OCI-LY1 (cell line): ENCODE measurements around the gene HDLBP.

Source experiments
- H2AFZ ChIP-seq: fragments of 200-600 bp; sonication (generic), shearing (Covaris generic); 2 replicates; pipeline ENCODE4 v1.6.0; 2014; ENCODE audit warnings: antibody characterized with exemption, mild to moderate bottlenecking, low read length
- H3F3A ChIP-seq: fragments of 200-600 bp; sonication (generic), shearing (Covaris generic); 2 replicates; pipeline ENCODE4 v1.6.0; 2014; ENCODE audit warnings: mild to moderate bottlenecking, antibody characterized with exemption, low read length, moderate library complexity; ENCODE audit not compliant: insufficient read depth
- H3K27ac ChIP-seq: fragments of 200-600 bp; sonication (generic); 2 replicates; pipeline ENCODE4 v1.5.1; 2014; ENCODE audit warnings: low read length, mixed run types, mild to moderate bottlenecking, low read depth; ENCODE audit not compliant: poor library complexity, severe bottlenecking
- H3K27me3 ChIP-seq: fragments of 200-600 bp; sonication (generic); 2 replicates; pipeline ENCODE4 v1.6.0; 2014; ENCODE audit warnings: antibody characterized with exemption, mild to moderate bottlenecking, low read length, moderate library complexity; ENCODE audit not compliant: insufficient read depth
- H3K36me3 ChIP-seq: fragments of 200-600 bp; sonication (generic); 2 replicates; pipeline ENCODE4 v1.6.1; 2014; ENCODE audit warnings: mild to moderate bottlenecking, antibody characterized with exemption, low read length, moderate library complexity, mixed read lengths; ENCODE audit not compliant: insufficient read depth
- H3K4me1 ChIP-seq: fragments of 200-600 bp; sonication (generic); 2 replicates; pipeline ENCODE4 v1.5.1; 2014; ENCODE audit warnings: mild to moderate bottlenecking, low read length, moderate library complexity; ENCODE audit not compliant: insufficient read depth, severe bottlenecking
- H3K4me2 ChIP-seq: fragments of 200-600 bp; sonication (generic), shearing (Covaris generic); 2 replicates; pipeline ENCODE4 v1.6.1; 2014; ENCODE audit warnings: low read length
- H3K4me3 ChIP-seq: fragments of 200-600 bp; sonication (generic); 2 replicates; pipeline ENCODE4 v1.5.1; 2014; ENCODE audit warnings: low read length, low read depth, mild to moderate bottlenecking, mixed read lengths; ENCODE audit not compliant: poor library complexity, severe bottlenecking
- H3K79me2 ChIP-seq: fragments of 200-600 bp; shearing (Covaris generic); 2 replicates; pipeline ENCODE4 v1.6.1; 2016; ENCODE audit warnings: mixed run types, low read length, mixed read lengths; ENCODE audit not compliant: insufficient read depth
- H3K9ac ChIP-seq: fragments of 200-600 bp; sonication (generic), shearing (Covaris generic); 2 replicates; pipeline ENCODE4 v1.6.1; 2014; ENCODE audit warnings: mild to moderate bottlenecking, low read length, mixed read lengths
- H3K9me2 ChIP-seq: fragments of 200-600 bp; sonication (generic), shearing (Covaris generic); 2 replicates; pipeline ENCODE4 v1.6.1; 2014; ENCODE audit warnings: low read depth, mild to moderate bottlenecking, low read length, mixed read lengths
- H3K9me3 ChIP-seq: fragments of 200-600 bp; shearing (Covaris generic); 2 replicates; pipeline ENCODE4 v1.6.1; 2014; ENCODE audit warnings: low read length, mixed read lengths
- H4K20me1 ChIP-seq: fragments of 200-600 bp; sonication (generic), shearing (Covaris generic); 2 replicates; pipeline ENCODE4 v1.6.0; 2016; ENCODE audit warnings: mild to moderate bottlenecking, low read length; ENCODE audit not compliant: insufficient read depth
- CTCF ChIP-seq: fragments of 200-600 bp; sonication (generic), shearing (Covaris generic); IDR thresholded peaks from 2 replicates; pipeline ENCODE4 v1.5.1; 2017; ENCODE audit warnings: mild to moderate bottlenecking, antibody characterized with exemption, low read length, moderate library complexity, mixed read lengths
- EZH2 ChIP-seq: fragments of 200-600 bp; sonication (generic), shearing (Covaris generic); IDR thresholded peaks from 2 replicates; pipeline ENCODE4 v1.8.0; 2017; ENCODE audit warnings: borderline replicate concordance, mixed run types, mild to moderate bottlenecking, antibody characterized with exemption, low read length, moderate library complexity, mixed read lengths

The HDLBP gene

GRCh38 chr2:241304039-241304670 is 11.3 kb downstream of the HDLBP start:
- Histone ChIP-seq H4K20me1 (no peaks in the 10 kb centered on the region), H3K79me2 (peaks cover 51% of the 10 kb centered on the region), H3K27me3 (no peaks in the 10 kb centered on the region), H3F3A (no peaks in the 10 kb centered on the region), H3K27ac (no peak overlapping the region), H3K4me3 (no peak overlapping the region), H3K9me3 (no peaks in the 10 kb centered on the region), H2AFZ (no peak overlapping the region), H3K4me1 (peaks cover 10% of the 10 kb centered on the region), H3K4me2 (no peak overlapping the region), H3K9ac (no peak overlapping the region), H3K36me3 (peaks cover 8% of the 10 kb centered on the region; the same call in 1 of the 2 replicates), H3K9me2 (no peaks in the 10 kb centered on the region)
- no peak for TF ChIP-seq CTCF
- TF ChIP-seq EZH2: no peak

- Histone ChIP-seq H3F3A (no peaks in the 10 kb centered on the region), H3K4me2 (no peak overlapping the region), H3K9me3 (no peaks in the 10 kb centered on the region), H3K79me2 (peaks cover 54% of the 10 kb centered on the region), H3K4me3 (no peak overlapping the region), H3K27ac (no peak overlapping the region), H3K4me1 (peaks cover 10% of the 10 kb centered on the region), H3K9me2 (no peaks in the 10 kb centered on the region), H3K36me3 (peaks cover 4% of the 10 kb centered on the region; the same call in 1 of the 2 replicates), H2AFZ (no peak overlapping the region), H3K27me3 (no peaks in the 10 kb centered on the region), H4K20me1 (no peaks in the 10 kb centered on the region), H3K9ac (no peak overlapping the region)
- TF ChIP-seq EZH2 (no peak), CTCF (no peak)
Measured at GRCh38 chr2:241302759-241303651, 12.5 kb downstream of the HDLBP start.

- no peak for TF ChIP-seq CTCF
- Histone ChIP-seq H3K36me3 (peaks cover 5% of the 10 kb centered on the region; the same call in 1 of the 2 replicates), H3K9me3 (no peaks in the 10 kb centered on the region), H4K20me1 (no peaks in the 10 kb centered on the region), H3F3A (no peaks in the 10 kb centered on the region), H2AFZ (no peak overlapping the region), H3K4me2 (no peak overlapping the region), H3K9ac (no peak overlapping the region), H3K27me3 (no peaks in the 10 kb centered on the region), H3K79me2 (peaks cover 51% of the 10 kb centered on the region), H3K27ac (no peak overlapping the region), H3K9me2 (no peaks in the 10 kb centered on the region), H3K4me3 (no peak overlapping the region), H3K4me1 (peaks cover 10% of the 10 kb centered on the region)
Measured at GRCh38 chr2:241302083-241302482, 13.4 kb downstream of the HDLBP start.
